Esophagus squamous epithelium (tissue), 4 donors: ENCODE data around the gene PLEKHH1.

ENCODE experiments used
- POLR2A ChIP-seq, 4 donors: fragments of 450-650 bp; IDR thresholded peaks; one replicate each; pipeline ENCODE4 v1.6.1; 2017; ENCODE audit warnings: antibody characterized with exemption in 4 of 4, mild to moderate bottlenecking in 4 of 4, moderate library complexity in 3 of 4
- TF ChIP-seq, protein P1 (sequence below), 6 experiments: fragments of 450-650 bp in 4 of 6; fragments of 200-600 bp in 2 of 6; sonication (generic) in 2 of 6; IDR thresholded peaks; one replicate each; pipeline ENCODE4 v1.5.1; 2016 to 2019; ENCODE audit warnings: antibody characterized with exemption in 6 of 6, mild to moderate bottlenecking in 4 of 6, moderate library complexity in 4 of 6

GRCh38 chr14:67555518-67556090, 22.5 kb downstream of the PLEKHH1 start:
- TF ChIP-seq, protein P1, sequence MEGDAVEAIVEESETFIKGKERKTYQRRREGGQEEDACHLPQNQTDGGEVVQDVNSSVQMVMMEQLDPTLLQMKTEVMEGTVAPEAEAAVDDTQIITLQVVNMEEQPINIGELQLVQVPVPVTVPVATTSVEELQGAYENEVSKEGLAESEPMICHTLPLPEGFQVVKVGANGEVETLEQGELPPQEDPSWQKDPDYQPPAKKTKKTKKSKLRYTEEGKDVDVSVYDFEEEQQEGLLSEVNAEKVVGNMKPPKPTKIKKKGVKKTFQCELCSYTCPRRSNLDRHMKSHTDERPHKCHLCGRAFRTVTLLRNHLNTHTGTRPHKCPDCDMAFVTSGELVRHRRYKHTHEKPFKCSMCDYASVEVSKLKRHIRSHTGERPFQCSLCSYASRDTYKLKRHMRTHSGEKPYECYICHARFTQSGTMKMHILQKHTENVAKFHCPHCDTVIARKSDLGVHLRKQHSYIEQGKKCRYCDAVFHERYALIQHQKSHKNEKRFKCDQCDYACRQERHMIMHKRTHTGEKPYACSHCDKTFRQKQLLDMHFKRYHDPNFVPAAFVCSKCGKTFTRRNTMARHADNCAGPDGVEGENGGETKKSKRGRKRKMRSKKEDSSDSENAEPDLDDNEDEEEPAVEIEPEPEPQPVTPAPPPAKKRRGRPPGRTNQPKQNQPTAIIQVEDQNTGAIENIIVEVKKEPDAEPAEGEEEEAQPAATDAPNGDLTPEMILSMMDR (IDR thresholded peaks at IDR 0.05), result no peak
- no peak for TF ChIP-seq POLR2A (IDR thresholded peaks at IDR 0.05)
